Activated CD8-positive, alpha-beta memory T cell treated with anti-CD3 and anti-CD28 coated beads, Interleukin-2, amount 50 U/mL, for 1 hour (primary cell): Measurements from ENCODE around the gene MAPK10.
"Not testable (repeated sequence)": the region's sequence is repeated elsewhere in the genome, so short reads cannot be mapped to it uniquely, and the experiment has no call there.

Source experiments
- DNase-seq: peaks from one replicate; pipeline ENCODE4 v3.0.0-alpha.2; 2020; ENCODE audit errors: extremely low read depth

Gene MAPK10

DNA sequence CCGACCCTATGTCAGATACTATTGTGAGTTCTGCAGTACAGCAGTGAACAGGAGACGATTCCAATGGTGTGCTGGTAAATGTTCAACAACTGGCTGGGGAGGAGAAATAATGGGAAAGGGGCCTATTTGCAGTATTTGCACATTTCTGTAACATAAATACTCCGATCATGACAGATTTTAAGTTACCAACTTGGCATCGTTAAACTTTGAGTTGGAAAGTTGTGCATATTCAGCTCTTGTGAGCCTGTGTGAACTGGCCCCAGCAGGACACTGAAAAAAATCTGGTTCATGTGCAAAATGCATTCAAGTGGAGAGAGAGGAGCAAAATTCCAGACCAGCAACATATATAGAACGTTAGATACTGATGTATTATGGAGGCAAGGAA, 175.0 kb downstream of the MAPK10 start:
- no peak for DNase-seq

DNA sequence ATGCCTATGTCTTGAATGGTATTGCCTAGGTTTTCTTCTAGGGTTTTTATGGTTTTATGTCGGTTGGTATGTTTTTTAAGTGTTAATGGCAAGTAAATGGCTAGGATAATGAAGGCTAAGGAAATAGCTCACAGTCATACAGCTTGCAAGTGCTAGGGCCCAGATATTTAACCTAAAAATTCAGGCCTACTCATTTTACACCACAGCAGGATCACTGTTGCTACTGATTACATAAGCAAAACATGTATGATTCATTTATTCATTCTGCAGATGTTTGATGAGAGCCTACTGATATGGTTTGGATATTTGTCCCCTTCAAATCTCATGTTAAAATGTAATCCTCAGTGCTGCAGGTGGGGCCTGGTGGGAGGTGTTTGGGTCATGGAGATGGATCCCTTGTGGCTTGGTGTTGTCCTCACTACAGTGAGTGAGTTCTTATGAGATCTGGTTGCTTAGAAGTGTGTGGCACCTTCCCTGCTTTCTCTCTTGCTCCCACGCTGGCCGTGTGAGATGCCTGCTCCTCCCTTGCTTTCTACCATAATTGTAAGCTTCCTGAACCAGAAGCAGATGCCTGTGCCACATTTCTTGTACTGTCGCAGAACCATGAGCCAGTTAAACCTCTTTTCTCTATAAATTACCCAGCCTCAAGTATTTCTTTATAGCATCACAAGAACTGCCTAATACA, 175.5 kb downstream of the MAPK10 start:
- DNase-seq, result no peak

DNA sequence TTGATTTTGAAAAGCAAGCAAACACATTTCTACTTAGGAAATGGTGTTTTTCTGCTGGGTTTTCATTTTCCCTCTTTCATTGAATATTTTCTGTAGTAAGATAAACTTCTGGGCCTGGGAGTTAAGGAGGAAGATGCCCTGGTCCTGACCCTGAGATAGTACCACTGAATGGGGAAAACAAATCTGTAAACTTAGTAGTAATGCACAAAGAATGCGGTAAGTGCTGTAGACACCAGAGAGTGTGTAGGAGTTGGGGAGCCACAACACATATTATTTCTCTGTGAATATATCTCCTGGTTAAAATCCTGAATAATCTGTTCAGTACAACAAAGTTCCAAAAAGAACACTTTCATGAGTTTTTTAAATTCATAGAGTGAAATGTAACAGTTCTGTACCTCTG, 178.3 kb downstream of the MAPK10 start:
- DNase-seq, result no peak

DNA sequence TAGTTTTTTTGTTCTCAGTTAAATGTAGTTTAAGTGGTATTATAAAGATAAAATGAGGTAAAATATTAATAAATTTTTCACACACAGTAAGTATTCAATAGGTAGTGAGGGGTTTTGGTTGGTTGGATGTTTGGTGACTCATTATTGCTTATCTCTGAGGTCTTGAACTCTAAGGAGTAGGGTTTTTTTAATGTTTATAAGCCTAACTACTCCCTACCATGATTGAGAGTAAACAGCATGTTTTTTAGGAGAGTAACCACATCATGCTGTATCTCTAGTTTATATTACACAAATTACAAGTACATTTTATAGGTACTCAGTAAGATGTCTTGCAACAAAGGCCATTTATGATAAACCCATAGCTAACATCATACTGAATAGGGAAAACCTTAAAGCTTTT, 181.6 kb downstream of the MAPK10 start:
- no peak for DNase-seq

DNA sequence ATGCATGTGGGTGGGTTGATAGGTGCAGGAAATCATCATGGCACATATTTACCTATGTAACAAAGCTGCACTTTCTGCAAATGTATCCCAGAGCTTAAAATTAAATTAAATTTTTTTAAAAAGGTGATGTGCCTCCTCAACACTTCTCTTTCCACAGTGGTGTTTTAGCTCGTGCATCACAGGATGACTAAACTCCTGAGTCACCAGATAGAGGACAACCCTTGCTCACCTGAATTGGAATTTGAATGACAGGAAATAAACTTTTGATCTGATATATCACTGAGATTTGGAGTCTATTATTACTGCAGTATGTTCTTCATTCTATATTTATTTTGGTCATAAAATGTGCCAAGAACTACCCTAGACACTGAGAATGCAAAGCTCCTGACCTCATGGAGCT, 185.3 kb downstream of the MAPK10 start:
- no peak for DNase-seq

DNA sequence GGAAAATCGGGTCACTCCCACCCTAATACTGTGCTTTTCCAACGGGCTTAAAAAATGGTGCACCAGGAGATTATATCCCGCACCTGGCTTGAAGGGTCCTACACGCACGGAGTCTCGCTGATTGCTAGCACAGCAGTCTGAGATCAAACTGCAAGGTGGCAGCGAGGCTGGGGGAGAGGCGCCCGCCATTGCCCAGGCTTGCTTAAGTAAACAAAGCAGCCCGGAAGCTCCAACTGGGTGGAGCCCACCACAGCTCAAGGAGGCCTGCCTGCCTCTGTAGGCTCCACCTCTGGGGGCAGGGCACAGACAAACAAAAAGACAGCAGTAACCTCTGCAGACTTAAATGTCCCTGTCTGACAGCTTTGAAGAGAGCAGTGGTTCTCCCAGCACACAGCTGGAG, 191.5 kb downstream of the MAPK10 start:
- DNase-seq, result not testable (repeated sequence)

DNA sequence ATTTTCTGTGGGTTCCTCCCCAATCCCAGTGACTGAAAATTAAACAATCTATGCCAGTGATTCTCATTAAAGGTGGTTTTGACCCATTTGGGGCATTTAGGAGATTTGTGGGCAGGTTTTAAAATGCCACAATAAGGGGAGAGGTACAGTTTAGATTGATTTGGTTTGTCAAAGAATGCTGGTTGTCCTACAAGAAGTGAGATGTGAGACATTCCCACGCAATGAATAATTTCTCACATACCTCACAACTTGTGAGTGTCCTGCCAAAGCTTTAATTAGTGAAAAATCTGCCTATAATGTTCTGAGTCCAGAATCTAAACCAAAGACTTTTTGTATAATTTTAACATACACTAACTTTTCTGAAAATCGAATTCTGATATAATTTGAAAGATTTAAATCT, 199.4 kb downstream of the MAPK10 start:
- no peak for DNase-seq

DNA sequence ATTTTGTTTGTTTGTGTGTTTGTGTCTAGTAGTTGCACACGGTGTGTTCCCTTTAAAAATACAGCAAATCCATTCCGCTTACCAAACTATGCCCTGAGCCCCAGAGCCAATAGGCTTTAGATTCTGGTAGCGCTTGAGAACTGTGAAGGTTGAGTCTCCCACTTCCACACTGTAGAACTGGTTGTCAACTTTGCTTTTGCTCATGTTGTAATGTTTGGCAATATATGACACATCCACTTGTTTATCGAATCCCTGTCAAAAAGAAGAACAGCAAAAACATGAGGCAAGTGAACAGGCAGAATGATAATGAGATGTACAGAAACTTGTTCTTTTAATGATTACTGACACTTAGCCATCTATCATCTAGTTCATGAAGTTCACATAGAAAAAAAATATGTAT, 200.6 kb downstream of the MAPK10 start:
- DNase-seq, result no peak

DNA sequence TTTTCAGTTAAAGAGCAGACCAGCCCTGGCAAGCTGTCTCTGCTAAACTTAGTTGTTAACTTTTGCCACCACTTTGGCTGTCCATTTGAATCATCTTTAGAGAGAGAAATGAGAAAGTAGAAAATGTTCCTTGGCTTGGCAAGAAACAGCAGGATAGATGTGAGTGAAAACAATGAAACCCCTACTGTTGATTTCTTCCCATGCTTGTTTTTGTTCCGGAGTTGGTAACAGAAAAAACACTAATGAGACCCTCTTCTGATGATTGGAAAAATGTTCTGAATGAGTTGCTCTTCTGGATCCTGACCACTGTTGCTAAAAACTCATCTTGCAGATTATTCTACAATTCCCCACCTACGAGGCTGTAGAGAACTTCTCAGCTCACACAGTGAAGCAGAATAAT, 203.3 kb downstream of the MAPK10 start:
- DNase-seq, result no peak

DNA sequence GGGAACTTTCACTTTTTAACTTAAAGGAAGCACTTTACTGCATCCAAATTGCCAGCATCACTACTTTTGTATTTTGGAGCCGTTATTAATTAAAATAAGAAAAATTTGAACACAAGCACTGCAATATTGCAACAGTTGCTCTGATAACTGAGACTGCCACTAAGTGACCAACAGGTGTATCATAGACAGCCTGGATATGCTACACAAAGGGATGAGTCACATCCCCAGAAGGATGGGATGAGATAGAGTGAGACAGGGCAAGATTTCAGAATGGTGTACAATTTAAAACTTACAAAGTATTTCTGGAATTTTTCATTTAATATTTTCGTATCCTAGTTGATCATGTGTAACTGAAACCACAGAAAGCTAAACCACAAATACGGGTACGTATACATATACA, 204.1 kb downstream of the MAPK10 start:
- DNase-seq, result no peak

DNA sequence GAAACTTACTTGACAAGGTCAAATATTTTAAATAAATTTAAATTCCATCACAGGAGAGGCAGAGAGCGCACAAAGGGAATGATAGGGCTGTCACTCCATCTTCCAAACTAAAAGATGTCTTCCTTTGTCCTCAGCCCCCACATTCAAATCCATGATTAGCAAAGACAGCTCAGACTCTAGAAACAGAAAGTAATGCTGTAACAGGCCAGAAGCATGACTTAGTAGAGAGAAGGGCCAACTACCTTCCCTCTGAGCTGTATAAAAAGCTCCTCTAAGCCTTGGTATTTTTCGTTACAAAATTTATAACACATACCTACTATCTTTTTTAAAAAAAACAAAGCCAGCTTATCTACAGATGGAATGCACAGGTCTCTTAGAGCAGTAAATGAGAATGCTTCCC, 207.4 kb downstream of the MAPK10 start:
- no peak for DNase-seq

DNA sequence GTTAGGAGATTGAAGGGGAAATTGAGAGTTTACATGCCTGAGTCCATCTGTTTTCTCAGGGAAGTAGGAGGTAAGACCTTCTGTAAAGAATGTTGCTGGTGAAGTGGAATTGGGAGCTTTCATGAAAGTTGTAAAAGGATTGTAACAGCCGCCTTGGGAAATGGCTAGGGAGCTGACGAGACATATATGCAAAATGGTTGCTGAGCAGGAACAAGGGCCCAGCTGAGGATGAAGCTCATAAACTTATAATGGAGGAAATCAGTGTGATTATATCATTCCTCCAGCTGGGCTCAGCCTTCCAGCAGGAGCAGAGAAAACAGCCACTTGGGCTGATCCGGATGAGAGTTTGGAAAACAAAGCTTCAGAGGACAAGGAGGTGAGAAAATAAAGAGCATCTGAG, 208.7 kb downstream of the MAPK10 start:
- DNase-seq, result no peak

DNA sequence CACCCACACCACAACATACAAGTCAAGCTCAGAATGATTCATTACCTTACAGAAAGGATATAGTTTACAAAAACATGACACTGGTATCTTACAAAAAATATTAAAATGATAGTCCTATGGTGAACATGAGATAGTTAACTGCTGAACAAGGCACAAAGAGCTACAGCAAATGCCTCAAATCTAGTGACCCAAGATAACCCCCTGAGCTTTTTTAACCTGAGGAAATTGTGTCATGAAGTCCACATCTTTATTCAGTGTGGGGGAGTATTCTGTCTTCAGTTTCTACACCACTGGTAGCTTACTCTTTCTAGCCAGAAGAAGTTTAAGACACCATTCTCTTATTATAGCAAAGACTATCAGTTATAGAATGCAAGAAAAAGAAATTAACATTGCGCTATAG, 218.7 kb downstream of the MAPK10 start:
- DNase-seq, result no peak

DNA sequence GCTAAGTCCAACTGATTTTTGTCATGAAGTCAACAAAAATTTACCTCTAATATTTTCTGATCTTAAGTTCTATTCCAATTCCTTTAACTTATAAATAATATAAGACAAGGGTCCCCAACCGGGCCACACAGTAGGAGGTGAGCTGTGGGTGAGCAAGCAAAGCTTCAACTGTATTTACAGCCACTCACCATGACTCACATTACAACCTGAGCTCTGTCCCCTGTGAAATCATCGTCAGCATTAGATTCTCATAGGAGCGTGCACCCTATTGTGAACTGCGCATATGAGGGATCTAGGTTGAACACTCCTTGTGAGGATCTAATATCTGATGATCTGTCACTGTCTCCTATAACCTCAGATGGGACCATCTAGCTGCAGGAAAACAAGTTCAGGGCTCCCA, 227.4 kb downstream of the MAPK10 start:
- no peak for DNase-seq

DNA sequence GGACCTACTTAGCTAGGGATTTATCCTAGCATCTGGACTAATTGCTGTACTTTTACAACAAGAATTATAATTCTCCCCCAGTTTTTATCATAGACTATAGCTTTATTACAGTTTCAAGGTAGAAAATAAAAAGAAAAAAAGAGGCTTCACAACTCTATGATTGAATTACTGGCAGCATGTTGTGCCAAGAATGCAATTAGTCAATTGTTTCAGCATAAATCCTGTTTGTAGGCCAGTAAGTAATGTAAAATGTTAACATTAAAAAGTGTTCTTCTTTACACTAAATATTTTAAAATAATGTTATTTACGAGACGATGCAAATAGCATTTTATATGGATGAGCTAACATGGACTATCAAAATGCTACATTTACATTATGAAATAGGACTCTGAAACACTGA, 228.4 kb downstream of the MAPK10 start:
- no peak for DNase-seq

DNA sequence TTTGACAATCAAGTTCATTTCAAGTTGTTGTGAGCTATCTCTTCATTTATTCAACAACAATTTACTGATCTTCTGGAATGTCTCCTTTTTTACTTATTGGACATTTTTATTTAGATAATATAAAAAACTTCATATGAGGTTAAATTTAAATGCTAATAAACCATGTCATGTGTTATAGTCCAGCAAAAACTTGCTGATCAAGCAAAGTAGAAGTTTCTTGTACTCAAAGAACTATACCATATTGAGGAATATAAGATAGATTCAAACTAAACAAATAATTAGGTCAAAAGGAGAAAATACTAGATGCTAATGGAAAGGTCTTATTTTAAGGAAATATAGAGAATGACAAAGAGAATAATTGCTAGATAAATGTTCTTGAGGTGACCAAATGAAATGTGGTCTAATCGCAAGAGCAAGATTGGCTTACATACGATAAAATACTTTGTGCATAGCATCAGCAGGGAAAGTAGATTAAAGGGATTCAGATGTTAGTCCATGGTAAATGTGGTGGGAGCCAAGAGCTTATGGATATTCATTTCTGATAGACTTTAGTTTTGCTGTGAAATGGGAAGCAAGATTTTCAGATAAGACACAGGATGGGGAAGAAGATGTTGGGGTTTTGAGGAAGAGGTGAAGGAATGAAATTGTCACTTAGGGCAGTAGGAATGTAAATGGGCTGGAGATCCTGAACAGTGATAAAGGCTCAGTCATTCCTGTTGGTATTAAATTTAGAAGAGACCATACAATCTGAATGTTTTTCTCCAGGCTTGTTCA, 229.5 kb downstream of the MAPK10 start:
- DNase-seq, result no peak

DNA sequence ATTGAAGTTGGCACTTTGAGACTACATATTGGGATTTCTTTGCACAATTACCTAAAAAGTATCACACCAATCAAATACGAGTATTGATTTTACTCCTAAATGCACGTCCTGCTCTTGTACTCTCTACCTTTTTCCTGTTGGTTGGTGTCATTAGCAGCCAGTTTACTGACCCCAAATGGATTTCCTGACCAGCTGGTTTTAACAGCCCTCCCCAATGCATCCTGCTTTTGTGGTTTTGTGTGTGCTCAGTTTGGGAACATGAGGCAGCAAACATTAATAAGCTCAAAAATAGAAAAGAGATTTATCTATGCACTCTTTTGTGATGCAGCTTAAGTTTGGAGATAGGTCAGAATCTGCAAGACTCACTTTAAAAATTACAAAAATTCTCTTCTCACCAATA, 230.3 kb downstream of the MAPK10 start:
- DNase-seq, result no peak

DNA sequence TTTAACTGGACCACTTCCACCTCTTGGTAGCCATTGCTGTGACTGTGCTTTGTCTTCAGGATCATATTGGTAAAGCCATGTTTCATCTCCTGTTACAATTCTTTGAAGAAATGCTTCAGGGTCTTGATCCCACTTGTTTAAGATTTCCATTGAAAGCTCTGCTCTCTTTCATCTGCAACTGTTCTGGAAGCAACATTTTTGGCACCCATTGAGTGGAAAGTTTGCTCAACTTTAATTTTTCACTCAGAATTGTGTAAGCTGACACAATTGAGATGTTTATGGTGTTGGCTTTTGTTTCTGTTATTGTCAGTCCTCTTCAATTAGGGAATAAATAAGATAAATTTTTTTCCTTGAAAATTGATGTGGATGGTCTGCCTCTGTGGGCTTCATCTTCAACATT, 237.4 kb downstream of the MAPK10 start:
- no peak for DNase-seq

DNA sequence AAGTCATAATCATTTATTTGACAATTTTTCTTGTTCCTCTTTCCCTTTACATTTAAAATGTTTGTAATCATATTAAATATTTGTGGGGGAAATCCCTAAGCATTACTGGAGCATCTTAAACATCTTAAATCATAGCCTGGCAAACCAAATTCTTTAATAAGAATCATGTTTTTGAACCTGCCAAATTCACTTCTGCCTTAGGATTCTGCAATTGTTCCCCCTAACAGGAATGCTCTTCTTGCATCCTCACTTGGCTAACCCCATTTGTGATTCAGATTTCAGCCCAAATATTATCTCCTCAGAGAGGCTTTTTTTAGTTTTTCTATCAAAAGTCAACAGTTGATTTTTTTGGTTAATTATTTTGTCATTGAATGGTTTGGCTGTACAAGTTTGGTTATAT, 241.1 kb downstream of the MAPK10 start:
- DNase-seq, result no peak

DNA sequence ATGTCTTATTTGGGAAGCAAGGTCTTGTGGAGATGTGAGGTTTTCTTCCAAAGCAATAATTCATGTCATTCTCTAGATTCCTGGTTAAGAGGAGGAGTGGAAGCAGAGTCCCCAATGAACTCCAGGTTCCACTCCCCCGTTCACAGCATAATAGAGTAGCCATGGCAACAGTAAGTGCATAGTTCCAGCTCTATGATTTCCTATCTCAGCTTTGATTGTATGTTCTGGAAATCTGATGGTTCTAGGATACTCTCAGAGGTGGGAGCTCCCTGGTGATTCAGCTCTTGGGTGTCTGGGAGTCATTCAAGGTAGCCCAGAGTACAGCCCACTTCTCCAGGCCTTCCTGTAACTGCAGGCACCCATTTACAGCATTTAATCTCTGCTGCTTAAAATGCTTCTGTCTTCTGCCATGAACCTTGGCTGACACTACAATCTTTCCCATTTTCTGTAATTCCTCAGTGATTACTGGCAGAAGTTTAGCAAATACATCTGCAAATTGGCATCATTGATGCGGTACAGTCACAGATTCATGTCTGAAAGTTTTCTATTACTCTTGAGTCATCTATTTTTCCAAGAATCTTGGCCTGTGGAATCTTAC, 242.0 kb downstream of the MAPK10 start:
- DNase-seq, result no peak

DNA sequence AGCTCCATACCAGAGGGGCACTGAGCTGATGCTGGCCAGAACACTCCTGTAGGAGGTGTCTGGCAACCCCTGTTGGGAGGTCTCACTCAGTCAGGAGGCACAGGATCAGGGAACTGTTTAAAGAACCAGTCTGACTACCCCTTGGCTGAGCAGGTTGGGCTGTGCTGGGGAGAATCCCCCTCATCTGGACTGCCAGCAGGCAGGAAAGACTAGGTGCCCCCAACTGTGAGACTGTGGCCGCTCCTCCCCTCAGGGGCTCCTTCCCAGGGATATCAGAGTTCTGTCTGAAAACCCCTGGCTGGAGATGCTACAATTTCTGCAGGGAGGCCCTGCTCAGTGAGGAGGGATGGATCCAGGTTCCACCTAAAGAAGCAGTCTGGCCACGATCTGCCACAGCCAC, 245.3 kb downstream of the MAPK10 start:
- no peak for DNase-seq

DNA sequence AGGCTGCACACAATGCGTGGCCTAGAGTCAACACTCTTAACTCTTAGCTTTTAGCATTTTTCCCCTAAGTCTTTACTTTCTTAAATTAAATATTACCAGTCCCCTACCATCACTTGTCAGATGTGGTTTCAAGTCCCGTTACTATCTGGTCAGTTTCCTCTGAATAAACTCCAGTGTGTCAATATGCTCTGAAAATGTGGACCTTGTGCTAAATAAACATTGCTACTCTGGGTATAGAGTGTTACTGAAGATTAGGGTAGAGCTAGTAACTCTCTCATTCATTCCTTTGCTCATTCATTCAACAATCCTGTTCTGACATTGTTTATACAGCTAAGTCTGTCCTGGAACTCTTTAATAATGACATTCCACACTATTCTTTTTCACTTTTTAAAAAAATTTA, 251.0 kb downstream of the MAPK10 start:
- no peak for DNase-seq

DNA sequence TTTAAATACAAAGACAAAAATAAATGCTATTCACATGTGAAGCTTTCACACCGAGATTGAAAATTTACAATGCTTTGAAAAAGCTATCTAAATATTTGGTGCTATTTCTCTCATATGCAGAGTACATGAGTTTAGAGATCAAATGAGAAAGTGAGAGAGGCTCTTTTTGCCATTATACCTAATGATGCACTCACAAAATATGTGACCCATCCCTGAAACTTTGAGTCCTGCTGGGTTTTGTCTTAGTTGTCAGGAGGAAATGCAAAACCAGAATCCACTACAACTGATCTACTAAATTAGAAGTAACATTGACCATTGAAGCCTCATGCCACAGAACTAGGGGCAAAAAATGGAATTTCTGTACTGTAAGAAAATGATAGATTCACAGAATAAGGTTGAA, 251.7 kb downstream of the MAPK10 start:
- DNase-seq, result no peak
